ENCODE results near the gene CD69.
"Not testable (repeated sequence)": the region's sequence is repeated elsewhere in the genome, so short reads cannot be mapped to it uniquely, and the experiment has no call there.

Gene CD69

DNA sequence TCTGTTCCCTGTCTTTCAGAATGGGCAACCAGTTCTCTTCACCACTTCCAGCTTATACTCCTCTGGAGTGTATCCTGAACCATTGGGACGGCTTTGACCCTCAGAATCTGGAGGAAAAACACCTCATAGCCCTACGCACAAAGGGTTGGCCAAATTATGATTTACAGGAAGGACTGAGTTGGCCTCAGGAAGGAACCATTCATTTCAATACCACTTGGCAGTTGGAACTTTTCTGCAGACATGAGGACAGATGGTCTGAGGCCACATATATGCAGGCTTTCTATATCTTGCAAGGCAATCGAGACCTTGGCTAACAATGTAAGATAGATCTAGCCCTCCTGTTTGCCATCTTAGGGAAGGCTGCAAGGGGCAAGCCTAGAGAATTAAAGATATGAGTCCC is 51.8 kb downstream of the CD69 start:
- no peak for DNase-seq
- TF ChIP-seq GATA1 (IDR thresholded peaks at IDR 0.05; ENCODE audit: low read depth, low read length) (no peak), POLR2A (IDR thresholded peaks at IDR 0.05; ENCODE audit: low read length) (no peak)

DNA sequence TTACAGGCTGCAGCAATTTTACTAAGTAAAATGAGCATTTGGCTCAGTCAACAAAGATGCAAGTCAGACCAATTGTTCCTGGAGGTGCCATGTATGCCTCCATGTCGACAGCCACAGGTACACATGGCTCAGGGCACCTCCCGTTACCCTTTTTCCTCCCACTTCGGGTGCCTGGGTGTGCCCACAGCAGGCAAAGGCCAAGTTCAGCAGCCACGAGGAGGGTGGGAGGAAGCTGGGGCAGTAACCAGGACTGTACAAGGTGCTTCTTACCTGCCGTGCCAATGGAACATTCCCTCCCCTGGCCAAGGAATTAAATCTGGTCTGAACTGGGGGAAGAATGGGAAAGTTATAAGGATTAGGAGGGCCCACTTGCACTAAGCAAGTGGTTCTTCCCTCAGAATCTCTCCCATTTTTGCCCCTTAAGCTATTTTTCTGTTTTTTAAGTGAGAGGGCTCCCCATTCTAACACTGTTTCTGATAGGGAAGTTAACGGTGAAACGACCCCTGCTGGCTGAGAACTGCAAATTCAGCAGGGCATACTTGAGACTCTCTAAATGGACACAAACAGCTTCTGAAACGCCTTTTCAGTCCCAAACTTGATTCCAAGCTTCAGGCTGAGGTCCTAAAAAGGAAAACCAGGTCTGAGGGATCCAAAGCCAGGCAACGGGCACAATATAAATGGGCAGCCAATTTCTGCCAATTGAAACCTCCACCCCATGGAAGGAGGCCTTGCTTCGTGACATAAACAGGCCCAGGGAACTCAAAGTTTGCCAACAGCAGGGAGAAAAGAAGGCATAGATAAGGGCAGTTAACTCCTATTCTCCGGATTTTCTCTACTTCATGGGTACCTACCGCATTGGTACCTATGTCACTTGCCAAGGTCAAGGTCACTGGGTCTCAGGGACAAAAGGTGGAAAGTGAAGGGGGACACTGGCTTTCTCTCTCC is 52.6 kb downstream of the CD69 start:
- DNase-seq: peak; percentile 59 to 73
- TF ChIP-seq POLR2A (IDR thresholded peaks at IDR 0.05; ENCODE audit: low read length) (no peak), GATA1 (IDR thresholded peaks at IDR 0.05; ENCODE audit: low read depth, low read length) (no peak)

DNA sequence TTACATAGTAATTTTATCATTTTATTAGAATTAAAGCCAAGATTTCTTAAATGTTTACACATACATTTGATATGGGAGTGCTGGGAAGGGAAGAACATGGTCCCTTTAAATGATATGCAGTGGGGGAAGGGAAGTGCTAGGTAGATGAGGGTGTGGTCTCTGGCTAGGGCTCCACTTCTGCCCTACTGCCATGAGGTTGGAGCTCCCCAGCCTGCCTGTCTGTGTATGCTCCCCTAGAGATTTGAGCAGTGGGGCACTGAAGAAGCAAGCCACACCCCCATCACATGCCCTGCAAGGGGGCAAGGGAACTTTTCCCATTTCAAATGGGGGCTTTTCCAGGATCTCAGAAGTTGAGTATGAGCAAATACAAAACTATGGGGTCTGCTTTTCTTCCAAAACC is 53.3 kb downstream of the CD69 start:
- TF ChIP-seq GATA1 (IDR thresholded peaks at IDR 0.05; ENCODE audit: low read depth, low read length) (no peak), POLR2A (IDR thresholded peaks at IDR 0.05; ENCODE audit: low read length) (no peak)

DNA sequence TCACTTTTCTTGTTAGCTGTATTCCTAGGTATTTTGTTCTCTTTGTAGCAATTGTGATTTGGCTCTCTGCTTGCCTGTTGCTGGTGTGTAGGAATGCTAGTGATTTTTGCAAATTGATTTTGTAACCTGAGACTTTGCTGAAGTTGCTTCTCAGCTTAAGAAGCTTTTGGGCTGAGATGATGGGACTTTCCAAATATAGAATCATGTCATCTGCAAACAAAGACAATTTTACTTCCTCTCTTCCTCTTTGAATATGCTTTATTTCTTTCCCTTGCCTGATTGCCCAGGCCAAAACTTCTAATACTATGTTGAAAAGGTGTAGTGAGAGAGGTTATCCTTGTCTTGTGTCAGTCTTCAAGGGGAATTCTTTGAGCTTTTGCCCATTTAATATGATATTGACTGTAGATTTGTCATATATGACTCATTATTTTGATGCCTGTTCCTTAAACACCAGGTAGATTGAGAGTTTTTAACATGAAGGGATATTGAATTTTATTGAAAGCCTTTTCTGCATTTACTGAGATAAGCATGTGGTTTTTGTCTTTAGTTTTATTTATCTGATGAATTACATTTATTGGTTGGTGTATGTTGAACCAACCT is 54.5 kb downstream of the CD69 start:
- DNase-seq: no peak
- TF ChIP-seq GATA1 (IDR thresholded peaks at IDR 0.05; ENCODE audit: low read depth, low read length) (no peak), POLR2A (IDR thresholded peaks at IDR 0.05; ENCODE audit: low read length) (no peak)

More for the DNA sequence above, 53.3 kb downstream of the CD69 start:
- no peak for DNase-seq

DNA sequence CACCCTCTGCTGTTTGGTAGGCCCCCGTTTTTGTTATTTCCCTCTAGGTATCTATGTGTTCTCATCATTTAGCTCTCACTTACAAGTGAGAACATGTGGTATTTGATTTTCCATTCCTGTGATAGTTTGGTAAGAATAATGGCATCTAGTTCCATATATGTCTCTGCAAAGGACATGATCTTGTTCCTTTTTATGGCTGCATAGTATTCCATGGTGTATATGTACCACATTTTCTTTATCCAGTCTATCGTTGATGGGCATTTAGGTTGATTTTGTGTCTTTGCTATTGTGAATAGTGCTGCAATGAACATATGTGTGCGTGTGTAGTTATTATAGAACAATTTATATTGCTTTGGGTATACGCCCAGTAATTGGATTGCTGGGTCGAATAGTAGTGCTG is 56.1 kb downstream of the CD69 start:
- DNase-seq: not testable (repeated sequence)

All from erythroblast (primary cell).